ENCODE results near the gene FNDC7. TPM values are rescaled to one million over a fixed set of nuclear protein-coding genes. Genes with fewer than 3 reads are reported as not detected.
"Not testable (repeated sequence)": the region's sequence is repeated elsewhere in the genome, so short reads cannot be mapped to it uniquely, and the experiment has no call there.

FNDC7 gene
- total RNA-seq, 4 donors from 2014 or later: not detected

- Histone ChIP-seq H3K4me1 (no peaks in the 10 kb centered on the region), H3K4me3 (no peak overlapping the region), H3K27me3 (no peaks in the 10 kb centered on the region), H3K27ac (no peak overlapping the region), H3K36me3 (no peaks in the 10 kb centered on the region), H3K9me3 (no peaks in the 10 kb centered on the region)
- DNase-seq: no peak
- no peak for TF ChIP-seq CTCF (IDR thresholded peaks at IDR 0.05)
- TF ChIP-seq POLR2A (IDR thresholded peaks at IDR 0.05): no peak
- intact Hi-C loops (cut with DNase I; ENCODE audit: low total_unique reads): no loop called here
Measured at GRCh38 chr1:108679586-108680213, 33.0 kb upstream of the FNDC7 start.

- H3K36me3 ChIP-seq; H3K9me3 ChIP-seq; H3K4me3 ChIP-seq; DNase-seq; H3K27me3 ChIP-seq; H3K4me1 ChIP-seq; intact Hi-C loops (cut with DNase I; ENCODE audit: low total_unique reads); H3K27ac ChIP-seq: not testable (repeated sequence)
Measured at GRCh38 chr1:108681701-108682100, 31.0 kb upstream of the FNDC7 start.

- H3K27ac ChIP-seq: no peak overlapping the region
- H3K36me3 ChIP-seq: no peaks in the 10 kb centered on the region
- intact Hi-C loops (cut with DNase I; ENCODE audit: low total_unique reads): no loop called here
- no peak overlapping the region for H3K4me3 ChIP-seq
- no peaks in the 10 kb centered on the region for H3K9me3 ChIP-seq
- H3K4me1 ChIP-seq: no peaks in the 10 kb centered on the region
- TF ChIP-seq POLR2A (IDR thresholded peaks at IDR 0.05) (no peak), CTCF (IDR thresholded peaks at IDR 0.05) (no peak)
- DNase-seq: no peak
- no peaks in the 10 kb centered on the region for H3K27me3 ChIP-seq
Measured at GRCh38 chr1:108685529-108685928, 27.2 kb upstream of the FNDC7 start.

- Histone ChIP-seq H3K27ac (no peak overlapping the region), H3K27me3 (no peaks in the 10 kb centered on the region), H3K36me3 (no peaks in the 10 kb centered on the region), H3K4me3 (no peak overlapping the region), H3K9me3 (no peaks in the 10 kb centered on the region), H3K4me1 (no peaks in the 10 kb centered on the region)
- intact Hi-C loops (cut with DNase I; ENCODE audit: low total_unique reads): no loop called here
- TF ChIP-seq CTCF (IDR thresholded peaks at IDR 0.05) (no peak), POLR2A (IDR thresholded peaks at IDR 0.05) (no peak)
- no peak for DNase-seq
Measured at GRCh38 chr1:108686614-108687313, 25.9 kb upstream of the FNDC7 start.

- DNase-seq: no peak
- TF ChIP-seq CTCF (IDR thresholded peaks at IDR 0.05): no peak
- TF ChIP-seq POLR2A (IDR thresholded peaks at IDR 0.05): no peak
- H3K36me3 ChIP-seq: no peaks in the 10 kb centered on the region
- no peaks in the 10 kb centered on the region for H3K27me3 ChIP-seq
- intact Hi-C loops (cut with DNase I; ENCODE audit: low total_unique reads): no loop called here
- H3K4me1 ChIP-seq: no peaks in the 10 kb centered on the region
- H3K27ac ChIP-seq: peak overlapping the region; percentile 97
- H3K4me3 ChIP-seq: peak overlapping the region; percentile 95 to 98
- no peaks in the 10 kb centered on the region for H3K9me3 ChIP-seq
Measured at GRCh38 chr1:108691128-108691941, 21.4 kb upstream of the FNDC7 start.

Measured in uterus (tissue), 4 donors.